Stomach (tissue), 9 donors: ENCODE data around the gene AUTS2. TPM values are rescaled to one million over a fixed set of nuclear protein-coding genes. Genes with fewer than 3 reads are reported as not detected.

Experiments
- DNase-seq, 2 donors: peaks; one replicate each; pipeline versions ENCODE4 v3.0.0 to v3.0.0-alpha.2; 2013 to 2019
- H3K27ac ChIP-seq, 5 donors: fragments of 200-600 bp in 4 of 5; sonication (generic) in 4 of 5; one replicate each; pipeline ENCODE4 v1.5.1; 2013 to 2019; ENCODE audit warnings: mild to moderate bottlenecking in 1 of 5, moderate library complexity in 1 of 5
- H3K27me3 ChIP-seq, 3 donors: fragments of 200-600 bp; sonication (generic); one replicate each; pipeline ENCODE4 v1.5.1; 2017 to 2019; ENCODE audit warnings: mixed run types in 1 of 3
- H3K36me3 ChIP-seq, 4 donors: fragments of 200-600 bp; sonication (generic); 1 replicate in 3 of 4; 2 replicates in 1 of 4; pipeline ENCODE4 v1.5.1; 2016 to 2019
- H3K4me1 ChIP-seq, 4 donors: fragments of 200-600 bp; sonication (generic); one replicate each; pipeline ENCODE4 v1.5.1; 2016 to 2019
- H3K4me3 ChIP-seq, 4 donors: fragments of 200-600 bp; sonication (generic) in 3 of 4; one replicate each; pipeline ENCODE4 v1.5.1; 2016 to 2019; ENCODE audit warnings: mild to moderate bottlenecking in 1 of 4
- H3K9me3 ChIP-seq, 4 donors: fragments of 200-600 bp; sonication (generic); one replicate each; pipeline ENCODE4 v1.5.1; 2016 to 2019
- CTCF ChIP-seq, 7 experiments: fragments of 450-650 bp in 4 of 7; fragments of 200-600 bp in 3 of 7; sonication (generic) in 3 of 7; IDR thresholded peaks; one replicate each; pipeline ENCODE4 v1.5.1; 2016 to 2019; ENCODE audit warnings: antibody characterized with exemption in 7 of 7, control low read depth in 2 of 7, mild to moderate bottlenecking in 1 of 7
- EP300 ChIP-seq: sonication (generic); formaldehyde crosslinking; IDR thresholded peaks from one replicate; pipeline ENCODE4 v1.6.1; 2017; ENCODE audit warnings: antibody characterized with exemption
- POLR2A ChIP-seq, 4 donors: fragments of 450-650 bp; IDR thresholded peaks; one replicate each; pipeline ENCODE4 v1.6.1; 2016; ENCODE audit warnings: antibody characterized with exemption in 4 of 4, control low read depth in 2 of 4, mild to moderate bottlenecking in 1 of 4, moderate library complexity in 1 of 4
- POLR2AphosphoS5 ChIP-seq, 3 donors: sonication (generic); formaldehyde crosslinking; IDR thresholded peaks; one replicate each; pipeline ENCODE4 v1.6.1; 2016; ENCODE audit warnings: antibody characterized with exemption in 3 of 3
- WGBS, 5 donors: extraction: QIAGEN DNeasy Blood & Tissue Kit in 3 of 5; methylation state at CpG; one replicate each; pipeline versions ENCODE4 v1.1.5 to v1.1.7; 2013 to 2018; 5-methylcytosine and 5-hydroxymethylcytosine counted together
- intact Hi-C: fragments of 100-400 bp; cut with DNase I; formaldehyde crosslinking; loops from one replicate; pipeline ENCODE4 v1.15.1; 2023; ENCODE audit warnings: low total_unique reads
- polyA plus RNA-seq, 3 donors: library from polyadenylated mRNA; stranded (reverse); fragments of 200-250 nt; gene quantifications; one replicate each; pipeline ENCODE4 v1.2.3, GENCODE V29; 2013
- total RNA-seq, 5 donors: library from RNA; depleted of rRNA; stranded (reverse); fragments of >200 nt; gene quantifications; one replicate each; pipeline versions ENCODE4 v1.1.0 to v1.2.3, GENCODE V29; 2014 to 2016
- donor health status: healthy with polysubstance abuse.
- donor health status: Bipolar disorder and iron deficiency.
- donor health status: healthy.

The AUTS2 gene
- total and polyA plus RNA-seq, 8 donors, result 3.8 to 90.3 (median 38.1) TPM

- H3K27ac ChIP-seq, result no peak overlapping the region
- 61 to 65% (median 62%) methylated on average over 3 of the region's 3 CpGs for WGBS, 5 donors
Observed at GRCh38 chr7:70663680-70664079, 1065.4 kb downstream of the AUTS2 start.

GRCh38 chr7:70665997-70666396 lies 1067.7 kb downstream of the AUTS2 start:
- no peak for DNase-seq
- no peak overlapping the region for H3K4me3 ChIP-seq
- intact Hi-C loops, result no loop called here
- H3K36me3 ChIP-seq, result no peaks in the 10 kb centered on the region
- H3K9me3 ChIP-seq, result no peaks in the 10 kb centered on the region
- peaks cover 0 to 11% (median 2%) of the 10 kb centered on the region in 4 donors for H3K4me1 ChIP-seq
- H3K27ac ChIP-seq, result no peak overlapping the region
- 73 to 85% (median 78%) methylated on average over 2 of the region's 2 CpGs for WGBS, 5 donors
- H3K27me3 ChIP-seq, result no peaks in the 10 kb centered on the region
- no peak for TF ChIP-seq CTCF (IDR thresholded peaks at IDR 0.05)
- no peak for TF ChIP-seq POLR2A (IDR thresholded peaks at IDR 0.05)
- no peak for TF ChIP-seq POLR2AphosphoS5 (IDR thresholded peaks at IDR 0.05)
- no peak for TF ChIP-seq EP300

More at GRCh38 chr7:70663680-70664079, 1065.4 kb downstream of the AUTS2 start:
- H3K4me1 ChIP-seq, result peaks cover 0 to 7% (median under 1%) of the 10 kb centered on the region in 4 donors
- intact Hi-C loops, result no loop called here
- no peaks in the 10 kb centered on the region for H3K27me3 ChIP-seq
- no peak for TF ChIP-seq EP300
- no peak for TF ChIP-seq POLR2A (IDR thresholded peaks at IDR 0.05)
- no peak for TF ChIP-seq CTCF (IDR thresholded peaks at IDR 0.05)
- TF ChIP-seq POLR2AphosphoS5 (IDR thresholded peaks at IDR 0.05), result no peak
- no peak for DNase-seq
- no peaks in the 10 kb centered on the region for H3K36me3 ChIP-seq
- no peaks in the 10 kb centered on the region for H3K9me3 ChIP-seq
- no peak overlapping the region for H3K4me3 ChIP-seq

DNA sequence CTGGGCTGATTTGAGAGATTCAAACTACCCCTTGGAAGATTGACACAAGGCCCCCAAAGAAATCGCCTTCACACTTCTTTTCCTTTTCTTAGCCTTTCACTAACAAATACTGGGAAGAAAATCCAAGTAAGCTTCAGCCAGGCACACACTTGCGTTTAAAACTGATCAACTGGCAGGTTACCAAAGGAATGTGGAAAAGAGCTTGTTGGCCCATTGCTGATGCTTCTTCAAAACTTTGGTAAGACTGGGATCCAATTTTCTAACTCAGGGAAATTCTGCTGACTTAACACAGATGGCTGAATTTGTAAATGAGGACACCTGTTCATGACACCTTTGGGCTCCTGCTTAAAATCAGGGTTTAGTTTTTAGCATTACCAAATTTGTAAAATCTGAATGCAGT lies 1069.1 kb downstream of the AUTS2 start:
- Histone ChIP-seq H3K4me1 (peaks cover 0 to 11% (median 2%) of the 10 kb centered on the region in 4 donors), H3K9me3 (no peaks in the 10 kb centered on the region), H3K27ac (no peak overlapping the region), H3K27me3 (no peaks in the 10 kb centered on the region), H3K36me3 (no peaks in the 10 kb centered on the region), H3K4me3 (no peak overlapping the region)
- WGBS, 5 donors, result 65 to 75% (median 70%) methylated on average over 2 of the region's 2 CpGs
- intact Hi-C loops, result no loop called here
- DNase-seq, result no peak
- TF ChIP-seq EP300, result no peak
- TF ChIP-seq CTCF (IDR thresholded peaks at IDR 0.05), result no peak

DNA sequence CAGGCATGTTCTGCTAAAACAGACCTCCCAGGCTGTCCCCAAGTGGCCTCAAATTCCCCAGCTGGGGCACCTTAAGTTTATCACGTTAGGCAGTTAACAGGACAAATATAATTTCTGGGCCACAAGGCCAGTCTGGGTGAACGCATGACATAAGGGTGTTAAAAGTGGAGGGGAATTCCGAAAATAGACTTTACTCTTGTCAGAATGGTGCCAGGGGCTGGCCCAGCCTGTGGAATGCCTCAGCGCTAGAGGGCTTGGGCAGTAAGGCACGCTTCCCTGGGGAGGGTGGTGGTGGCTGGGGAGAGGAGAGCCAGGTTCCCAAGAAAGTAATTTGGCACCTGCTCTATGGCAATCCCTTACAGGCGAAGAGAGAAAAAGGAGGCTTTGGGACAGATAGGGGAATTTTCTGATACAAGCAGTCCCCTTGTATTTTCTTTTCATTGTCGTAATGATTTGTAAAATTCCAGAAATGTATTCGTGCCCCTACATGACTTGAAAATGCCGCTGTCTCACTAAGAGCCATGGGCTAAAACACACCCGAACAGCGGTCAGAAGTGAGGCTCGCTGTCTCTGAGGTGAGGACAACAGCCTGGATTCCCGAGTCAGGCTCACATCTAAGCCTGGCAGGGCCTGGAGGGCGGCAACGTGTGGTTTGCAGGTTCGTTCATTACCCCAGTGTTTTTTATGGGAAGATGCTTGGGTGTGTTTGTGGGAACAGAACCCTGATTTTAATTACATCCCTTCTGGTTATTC lies 1070.5 kb downstream of the AUTS2 start:
- 64 to 71% (median 67%) methylated on average over 16 of the region's 16 CpGs for WGBS, 5 donors
- Histone ChIP-seq H3K4me1 (peaks cover 0 to 11% (median 2%) of the 10 kb centered on the region in 4 donors), H3K9me3 (no peaks in the 10 kb centered on the region), H3K27me3 (no peaks in the 10 kb centered on the region), H3K4me3 (no peak overlapping the region), H3K27ac (no peak overlapping the region), H3K36me3 (no peaks in the 10 kb centered on the region)
- TF ChIP-seq EP300 (no peak), CTCF (IDR thresholded peaks at IDR 0.05) (no peak)
- DNase-seq, result no peak
- intact Hi-C loops, result no loop called here
